Thyroid gland (tissue), 4 donors: ENCODE results near the gene KLF17.

Experiments
- POLR2A ChIP-seq, 2 donors: fragments of 450-650 bp; IDR thresholded peaks; one replicate each; pipeline ENCODE4 v1.6.1; 2017; ENCODE audit warnings: antibody characterized with exemption in 2 of 2, mild to moderate bottlenecking in 2 of 2, moderate library complexity in 1 of 2
- TF ChIP-seq, protein P1 (sequence below), 6 experiments: fragments of 200-600 bp in 3 of 6; fragments of 450-650 bp in 3 of 6; sonication (generic) in 3 of 6; IDR thresholded peaks; one replicate each; pipeline ENCODE4 v1.5.1; 2016 to 2019; ENCODE audit warnings: antibody characterized with exemption in 6 of 6, mild to moderate bottlenecking in 2 of 6, inconsistent platforms in 1 of 6, moderate library complexity in 1 of 6

DNA sequence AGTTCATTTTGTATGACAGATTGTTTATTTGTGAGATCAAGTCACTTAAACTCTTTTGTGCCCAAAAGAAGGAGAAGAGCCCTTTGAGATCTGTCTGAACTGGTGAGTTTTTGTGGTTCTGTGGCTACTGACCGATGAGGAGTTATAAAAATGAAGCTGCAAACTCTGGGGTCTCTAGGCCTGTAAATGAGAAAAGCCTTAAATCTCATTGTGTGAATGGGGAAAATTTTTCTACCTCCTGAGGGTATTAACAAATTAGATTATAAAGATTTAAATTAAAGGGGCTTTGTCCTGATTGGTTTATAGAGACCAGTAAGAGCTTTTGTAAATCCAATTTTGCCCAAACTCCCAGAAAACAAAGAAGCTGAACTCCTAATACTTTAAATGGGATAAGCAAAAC, 9.7 kb upstream of the KLF17 start:
- TF ChIP-seq, protein P1, sequence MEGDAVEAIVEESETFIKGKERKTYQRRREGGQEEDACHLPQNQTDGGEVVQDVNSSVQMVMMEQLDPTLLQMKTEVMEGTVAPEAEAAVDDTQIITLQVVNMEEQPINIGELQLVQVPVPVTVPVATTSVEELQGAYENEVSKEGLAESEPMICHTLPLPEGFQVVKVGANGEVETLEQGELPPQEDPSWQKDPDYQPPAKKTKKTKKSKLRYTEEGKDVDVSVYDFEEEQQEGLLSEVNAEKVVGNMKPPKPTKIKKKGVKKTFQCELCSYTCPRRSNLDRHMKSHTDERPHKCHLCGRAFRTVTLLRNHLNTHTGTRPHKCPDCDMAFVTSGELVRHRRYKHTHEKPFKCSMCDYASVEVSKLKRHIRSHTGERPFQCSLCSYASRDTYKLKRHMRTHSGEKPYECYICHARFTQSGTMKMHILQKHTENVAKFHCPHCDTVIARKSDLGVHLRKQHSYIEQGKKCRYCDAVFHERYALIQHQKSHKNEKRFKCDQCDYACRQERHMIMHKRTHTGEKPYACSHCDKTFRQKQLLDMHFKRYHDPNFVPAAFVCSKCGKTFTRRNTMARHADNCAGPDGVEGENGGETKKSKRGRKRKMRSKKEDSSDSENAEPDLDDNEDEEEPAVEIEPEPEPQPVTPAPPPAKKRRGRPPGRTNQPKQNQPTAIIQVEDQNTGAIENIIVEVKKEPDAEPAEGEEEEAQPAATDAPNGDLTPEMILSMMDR (IDR thresholded peaks at IDR 0.05): no peak
- no peak for TF ChIP-seq POLR2A (IDR thresholded peaks at IDR 0.05)
